Measurements from ENCODE around the gene COX7B2.

Gene COX7B2

DNA sequence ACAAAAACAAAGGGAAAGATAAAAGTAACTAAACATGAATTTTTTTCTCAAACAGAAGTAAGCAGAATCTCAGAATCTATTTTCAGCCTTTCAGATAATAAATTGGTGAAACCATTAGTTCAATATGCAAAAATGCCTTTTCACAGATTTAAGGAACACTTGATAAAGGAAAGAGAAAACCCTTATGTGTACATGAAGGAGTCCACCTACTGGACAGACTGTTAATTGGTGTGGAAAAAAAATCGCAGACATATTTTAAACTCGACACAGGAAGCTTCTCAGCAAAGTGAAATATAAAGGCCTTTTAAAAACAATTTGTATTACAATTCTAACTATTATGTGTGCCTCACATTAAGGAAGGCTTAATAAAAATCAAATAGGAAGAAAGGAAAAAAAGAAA, 22.3 kb downstream of the COX7B2 start:
- no peak for DNase-seq

DNA sequence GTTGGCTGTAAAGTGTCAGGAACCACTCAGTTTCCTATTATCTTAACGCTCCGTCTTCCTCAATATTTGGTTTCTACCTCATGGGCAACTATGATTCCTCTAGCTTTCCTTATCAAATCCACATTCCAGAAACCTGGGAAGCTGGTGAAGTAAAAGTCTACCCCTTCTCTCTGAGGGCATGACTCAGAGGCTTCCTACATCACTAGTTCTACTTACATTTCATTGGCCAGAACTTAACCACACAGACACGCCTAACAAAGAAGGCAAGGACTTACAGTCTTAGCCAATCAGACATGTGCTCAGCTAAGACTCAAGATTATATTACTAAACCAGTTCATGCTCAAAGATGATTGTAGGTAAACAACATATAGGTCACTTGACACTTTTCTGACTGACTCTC, 30.4 kb downstream of the COX7B2 start:
- DNase-seq = no peak

DNA sequence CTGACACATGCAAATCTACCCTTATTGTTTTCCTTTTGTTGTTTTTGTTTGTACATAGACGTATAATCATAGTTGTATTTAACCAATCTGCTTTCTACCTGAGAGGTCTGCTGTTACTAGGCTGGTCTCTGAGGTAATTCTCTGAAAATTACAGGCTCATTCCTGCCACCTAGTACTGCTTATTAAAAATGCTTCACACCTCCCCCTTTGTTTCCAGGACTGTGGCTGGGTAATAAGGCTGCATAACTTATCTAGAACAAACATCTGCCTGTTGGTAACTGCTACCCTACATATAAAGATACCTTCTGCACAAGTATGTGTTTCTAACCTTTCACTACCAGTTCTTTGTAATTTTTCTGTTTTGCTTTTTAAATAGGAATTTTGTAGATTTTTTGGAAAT, 34.2 kb downstream of the COX7B2 start:
- DNase-seq = no peak

DNA sequence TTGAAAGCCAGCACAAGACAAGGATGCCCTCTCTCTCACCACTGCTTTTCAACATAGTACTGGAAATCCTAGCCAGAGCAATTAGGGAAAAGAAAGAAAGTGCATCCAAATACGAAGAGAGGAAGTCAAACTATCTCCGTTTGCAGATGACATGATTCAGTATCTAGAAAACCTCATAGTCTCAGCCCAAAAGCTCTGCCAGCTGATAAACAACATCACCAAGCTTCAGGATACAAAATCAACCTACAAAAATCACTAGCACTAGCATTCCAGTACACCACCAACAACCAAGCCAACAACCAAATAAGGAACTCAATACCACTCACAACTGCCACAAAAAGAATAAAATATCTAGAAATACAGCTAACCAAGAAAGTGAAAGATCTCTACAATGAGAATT, 38.6 kb downstream of the COX7B2 start:
- no peak for DNase-seq

DNA sequence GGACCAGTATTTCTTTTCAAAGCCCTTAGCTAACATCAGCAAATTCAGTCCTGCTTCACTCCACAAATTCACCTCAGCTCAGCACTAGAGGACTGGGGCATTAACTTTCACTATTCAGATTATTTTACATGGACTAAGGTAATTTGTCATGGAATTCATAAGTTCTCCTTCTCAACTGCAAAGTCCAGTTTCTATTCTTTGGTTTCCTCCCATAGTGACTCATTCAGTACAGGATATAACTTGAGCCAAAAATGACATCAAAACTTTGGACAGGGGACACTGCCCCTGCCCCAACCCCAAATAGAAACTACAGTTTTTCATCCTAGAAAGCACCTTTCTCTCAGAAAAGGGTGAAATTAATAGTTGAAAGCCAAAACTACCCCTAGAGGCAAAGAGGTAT, 52.7 kb downstream of the COX7B2 start:
- no peak for DNase-seq

DNA sequence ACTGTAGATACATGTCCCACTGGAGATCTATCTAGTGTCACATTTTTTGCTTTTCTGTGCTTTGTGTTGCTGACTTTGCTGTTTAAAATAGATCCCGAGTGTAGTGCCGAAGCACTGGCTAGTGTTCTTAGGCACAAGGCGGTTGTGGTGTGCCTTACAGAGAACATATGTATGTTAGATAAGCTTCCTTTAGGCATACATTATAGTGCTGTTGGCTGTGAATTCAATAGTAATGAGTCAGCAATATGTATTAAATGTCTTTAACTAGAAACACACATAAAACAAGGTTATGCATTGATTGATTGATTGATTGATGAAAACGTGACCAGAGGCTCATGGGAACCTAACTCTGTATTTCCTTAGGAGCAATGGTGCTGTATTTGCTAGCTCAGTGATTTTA, 56.2 kb downstream of the COX7B2 start:
- no peak for DNase-seq

DNA sequence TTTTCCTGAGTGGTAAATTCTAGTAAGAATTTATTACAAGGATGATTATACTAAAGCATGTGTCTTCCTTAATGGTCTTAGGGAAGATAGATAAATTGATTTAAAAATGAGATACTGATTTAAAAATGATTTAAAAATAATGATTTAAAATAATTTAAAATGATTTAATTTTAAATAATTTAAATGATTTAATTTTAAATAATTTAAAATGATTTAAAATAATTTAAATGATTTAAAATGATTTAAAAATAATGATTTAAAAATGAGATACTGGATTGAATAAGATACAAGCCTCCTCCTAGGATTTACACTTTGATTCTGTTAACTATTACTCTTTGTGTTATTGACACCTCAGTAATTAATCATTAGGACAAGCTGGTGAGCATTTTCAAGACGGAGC, 59.0 kb downstream of the COX7B2 start:
- no peak for DNase-seq

DNA sequence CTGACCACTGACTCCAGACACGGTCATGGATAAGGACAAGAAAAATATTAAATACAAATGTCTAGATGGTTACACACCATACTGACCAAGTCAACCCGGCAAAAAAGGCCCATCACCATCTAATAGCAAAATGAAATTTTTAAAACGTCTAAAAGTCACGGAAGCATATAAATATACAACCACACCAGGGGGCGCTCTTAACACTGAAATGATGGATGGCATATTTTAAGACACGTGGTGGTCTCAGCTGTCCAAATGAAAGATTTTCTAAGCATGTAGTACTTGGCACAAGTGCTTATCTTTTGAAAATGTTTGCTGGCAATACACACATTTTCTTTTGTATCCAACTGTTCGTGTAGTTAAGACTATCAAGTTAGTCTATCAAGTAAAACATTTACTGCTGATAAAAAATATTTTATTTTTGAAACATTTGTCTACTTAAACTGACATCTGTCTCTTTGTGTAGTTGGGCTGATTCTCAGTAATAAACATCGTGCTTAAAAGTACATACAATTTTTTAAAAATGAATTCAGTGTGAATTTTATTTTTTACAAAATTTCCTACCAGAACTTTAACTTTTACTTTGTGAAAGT, 64.6 kb downstream of the COX7B2 start:
- DNase-seq = no peak

DNA sequence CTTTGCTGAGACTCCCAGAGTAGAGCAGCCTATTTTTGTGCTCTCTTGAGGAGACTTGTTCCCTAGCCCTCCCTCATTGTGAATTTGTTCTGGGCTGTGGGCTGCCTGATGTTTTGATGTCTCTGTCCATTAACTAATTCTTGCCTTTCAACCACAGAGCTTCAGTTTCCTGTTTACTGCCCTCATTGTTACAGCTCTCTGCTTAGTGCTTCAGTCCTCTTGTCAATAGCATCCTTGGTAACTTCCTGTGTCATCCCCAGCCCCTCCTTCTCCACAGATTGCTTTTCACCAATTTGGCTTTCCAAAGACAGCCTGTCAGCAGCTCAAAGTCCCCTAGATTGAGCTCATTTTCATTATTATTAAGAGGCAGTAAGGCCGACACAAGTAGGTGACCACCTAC, 69.9 kb downstream of the COX7B2 start:
- no peak for DNase-seq

DNA sequence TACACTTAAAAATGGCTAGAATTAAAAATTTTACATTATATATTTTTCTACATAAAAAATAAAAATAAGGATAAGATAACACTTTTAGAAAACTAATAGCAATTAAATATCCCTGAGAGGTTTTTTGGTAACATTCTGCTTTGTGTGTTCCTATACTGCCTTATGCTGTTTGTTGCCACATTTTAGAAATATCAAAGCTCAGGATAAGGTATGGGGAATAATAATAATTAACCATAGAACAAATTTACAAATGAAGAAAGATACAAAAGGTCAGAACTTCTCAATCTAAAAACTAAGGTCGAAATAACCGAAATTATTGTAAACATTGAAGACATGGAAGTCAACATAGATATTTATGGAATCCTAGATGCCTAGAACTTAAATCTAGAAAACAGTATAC, 71.4 kb downstream of the COX7B2 start:
- DNase-seq = no peak

DNA sequence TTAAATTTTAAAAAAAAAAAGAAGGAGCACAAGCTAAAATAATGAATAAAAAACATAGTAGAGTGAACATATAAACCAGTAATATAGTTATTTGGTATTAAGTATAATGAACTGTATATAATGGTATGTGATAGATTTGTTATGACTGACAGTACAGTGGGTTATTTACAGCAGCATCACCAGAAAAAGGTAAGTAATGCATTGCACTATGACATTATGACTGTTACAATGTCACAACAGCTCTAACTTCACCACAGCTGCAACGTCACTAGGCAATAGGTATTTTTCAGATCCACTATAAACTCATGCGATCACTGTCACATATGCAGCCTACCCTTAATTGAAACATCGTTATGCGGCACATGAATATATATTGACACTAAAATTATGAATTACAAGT, 72.5 kb downstream of the COX7B2 start:
- no peak for DNase-seq

DNA sequence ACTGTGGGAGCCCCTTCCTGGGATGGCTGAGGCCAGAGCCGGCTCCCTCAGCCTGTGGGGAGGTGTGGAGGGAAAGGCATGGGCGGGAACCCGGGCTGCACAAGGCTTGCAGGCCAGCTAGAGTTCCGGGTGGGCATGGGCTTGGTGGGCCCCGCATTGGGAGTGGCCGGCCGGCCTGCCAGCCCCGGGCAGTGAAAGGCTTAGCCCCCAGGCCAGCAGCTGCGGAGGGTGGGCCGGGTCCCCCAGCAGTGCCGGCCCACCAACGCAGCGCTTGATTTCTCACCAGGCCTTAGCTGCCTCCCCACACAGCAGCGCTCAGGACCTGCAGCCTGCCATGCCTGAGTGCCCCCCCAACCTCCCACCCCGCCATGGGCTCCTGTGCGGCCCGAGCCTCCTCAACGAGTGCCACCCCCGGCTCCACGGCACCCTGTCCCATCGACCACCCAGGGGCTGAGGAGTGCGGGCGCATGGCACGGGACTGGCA, 78.0 kb downstream of the COX7B2 start:
- DNase-seq = no peak

DNA sequence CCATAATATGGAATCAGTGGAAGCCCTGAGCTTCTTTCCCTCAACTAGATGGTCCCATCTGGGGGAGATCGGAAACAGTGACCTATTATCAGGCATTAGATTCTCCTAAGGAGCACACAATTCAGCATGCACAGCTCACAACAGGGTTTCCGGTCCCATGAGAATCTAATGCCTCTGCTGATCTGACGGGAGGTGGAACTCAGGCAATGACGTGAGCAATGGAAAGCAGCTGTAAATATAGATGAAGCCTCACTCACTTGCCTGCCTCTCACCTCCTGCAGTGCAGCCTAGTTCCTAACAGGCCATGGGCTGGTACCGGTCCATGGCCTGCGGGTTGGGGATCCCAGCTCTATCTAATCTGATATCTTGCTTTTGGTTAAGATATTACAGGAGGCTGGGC, 88.9 kb downstream of the COX7B2 start:
- DNase-seq = no peak

DNA sequence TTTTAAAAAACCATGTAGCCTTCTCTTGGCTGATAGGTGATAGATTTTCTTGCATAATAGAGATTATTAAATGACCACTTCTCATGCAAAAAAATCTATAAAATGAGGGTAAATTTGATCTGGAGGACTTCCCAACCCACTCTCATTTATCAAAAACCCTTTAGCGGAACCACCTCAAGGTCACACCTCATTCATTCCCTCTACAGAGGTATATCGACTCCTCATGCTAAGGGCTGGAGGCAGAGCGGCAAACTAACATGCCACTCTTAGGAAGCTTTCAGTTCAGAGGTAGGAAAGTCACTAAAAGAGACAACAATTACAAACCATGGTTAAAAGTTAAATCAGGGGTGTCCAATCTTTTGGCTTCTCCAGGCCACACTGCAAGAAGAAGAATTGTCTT, 90.0 kb downstream of the COX7B2 start:
- DNase-seq = no peak

DNA sequence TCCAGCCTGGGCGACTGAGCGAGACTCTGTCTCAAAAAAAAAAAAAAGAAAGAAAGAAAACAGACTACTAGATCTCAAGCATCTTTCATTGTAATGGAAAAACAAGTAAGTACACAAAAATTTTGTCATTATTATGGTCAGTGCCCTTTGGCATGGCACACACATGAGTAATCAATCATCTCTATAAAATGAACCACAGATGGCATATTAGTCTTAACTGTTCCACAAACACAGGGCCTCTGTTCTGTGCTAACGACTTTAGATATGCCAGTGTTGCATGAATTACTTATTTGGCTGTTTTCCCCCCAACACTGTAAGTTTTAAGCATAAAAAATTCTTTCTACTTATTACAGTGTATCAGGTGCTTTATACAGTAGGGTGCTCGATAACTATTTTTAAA, 90.4 kb downstream of the COX7B2 start:
- no peak for DNase-seq

DNA sequence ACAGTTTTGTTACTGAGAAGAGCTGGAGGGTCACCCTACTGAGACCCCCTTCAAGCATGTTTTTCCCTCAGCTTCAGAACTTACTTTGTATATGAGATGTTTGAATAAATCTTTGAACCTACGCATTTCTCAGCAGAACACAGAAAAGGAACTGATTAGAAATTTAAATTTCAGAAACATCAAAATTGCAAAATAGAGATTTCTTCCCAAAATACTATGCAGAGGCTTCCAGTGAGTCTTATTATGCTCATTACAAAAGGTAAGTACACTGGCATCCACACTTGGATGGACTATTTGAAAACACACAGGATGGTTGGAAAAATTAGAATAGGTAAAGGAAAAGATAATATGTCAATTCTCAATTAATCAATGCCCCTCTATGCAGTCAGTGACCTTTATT, 91.2 kb downstream of the COX7B2 start:
- DNase-seq = no peak

DNA sequence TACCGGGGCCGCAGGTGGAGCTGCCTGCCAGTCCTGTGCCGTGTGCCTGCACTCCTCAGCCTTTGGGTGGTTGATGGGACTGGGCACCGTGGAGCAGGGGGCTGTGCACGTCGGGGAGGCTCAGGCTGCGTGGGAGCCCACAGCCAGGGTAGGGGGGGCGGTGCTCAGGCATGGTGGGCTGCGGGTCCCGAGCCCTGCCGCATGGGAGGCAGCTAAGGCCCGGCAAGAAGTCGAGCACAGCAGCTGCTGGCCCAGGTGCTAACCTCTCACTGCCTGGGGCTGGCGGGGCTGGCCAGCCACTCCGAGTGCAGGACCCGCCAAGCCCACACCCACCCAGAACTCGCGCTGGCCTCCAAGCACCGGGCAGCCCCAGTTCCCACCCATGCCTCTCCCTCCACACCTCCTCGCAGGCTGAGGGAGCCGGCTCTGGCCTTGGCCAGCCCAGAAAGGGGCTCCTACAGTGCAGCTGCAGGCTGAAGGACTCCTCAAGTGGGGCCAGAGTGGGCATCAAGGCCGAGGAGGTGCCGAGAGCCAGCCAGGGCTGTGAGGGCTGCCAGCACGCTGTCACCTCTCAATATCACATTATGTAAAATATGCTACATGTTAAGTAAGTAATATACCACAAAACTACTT, 104.1 kb downstream of the COX7B2 start:
- no peak for DNase-seq

DNA sequence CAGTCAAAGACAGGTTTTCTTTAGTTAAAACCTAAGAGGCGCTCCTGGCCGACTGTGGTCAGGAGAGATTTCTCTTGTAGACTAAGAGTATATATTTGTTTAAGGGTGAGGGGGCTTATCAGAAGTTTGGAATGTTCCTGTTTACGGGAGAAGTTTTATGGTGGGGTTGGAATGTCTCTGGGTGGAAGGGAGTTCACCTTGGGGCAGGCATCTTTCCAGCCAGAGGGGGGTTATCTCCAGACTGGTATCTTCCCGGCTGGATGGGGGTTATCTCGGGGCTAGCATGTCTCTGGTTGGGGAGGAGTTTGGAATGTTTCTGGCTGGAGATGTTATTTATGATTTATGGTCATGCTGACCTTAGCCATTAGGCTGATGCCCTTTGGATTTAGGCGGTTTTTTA, 116.0 kb downstream of the COX7B2 start:
- DNase-seq = no peak

DNA sequence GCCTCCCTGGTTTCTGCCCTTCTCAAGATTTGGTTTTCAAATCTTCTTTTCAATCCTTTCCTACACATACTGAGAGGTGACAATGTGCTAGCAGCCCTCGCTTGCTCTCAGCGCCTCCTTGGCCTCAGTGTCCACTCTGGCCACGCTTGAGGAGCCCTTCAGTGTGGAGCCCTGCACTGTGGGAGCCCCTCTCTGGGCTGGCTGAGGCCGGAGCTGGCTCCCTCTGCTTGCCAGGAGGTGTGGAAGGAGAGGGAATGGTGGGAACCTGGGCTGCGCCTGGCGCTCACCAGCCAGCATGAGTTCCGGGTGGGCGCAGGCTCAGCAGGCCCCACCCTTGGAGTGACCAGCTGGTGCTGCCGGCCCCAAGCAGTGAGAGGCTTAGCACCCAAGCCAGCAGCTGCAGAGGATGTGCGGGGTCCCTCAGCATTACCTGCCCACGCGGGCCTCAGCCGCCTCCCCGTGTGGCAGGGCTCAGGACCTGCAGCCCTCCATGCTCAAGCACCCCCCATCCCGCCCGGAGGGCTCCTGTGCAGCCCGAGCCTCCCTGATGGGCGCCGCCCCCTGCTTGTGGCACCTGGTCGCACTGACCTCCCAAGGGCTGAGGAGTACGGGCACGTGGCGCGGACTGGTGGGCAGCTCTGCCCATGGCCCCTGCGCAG, 127.5 kb downstream of the COX7B2 start:
- no peak for DNase-seq

DNA sequence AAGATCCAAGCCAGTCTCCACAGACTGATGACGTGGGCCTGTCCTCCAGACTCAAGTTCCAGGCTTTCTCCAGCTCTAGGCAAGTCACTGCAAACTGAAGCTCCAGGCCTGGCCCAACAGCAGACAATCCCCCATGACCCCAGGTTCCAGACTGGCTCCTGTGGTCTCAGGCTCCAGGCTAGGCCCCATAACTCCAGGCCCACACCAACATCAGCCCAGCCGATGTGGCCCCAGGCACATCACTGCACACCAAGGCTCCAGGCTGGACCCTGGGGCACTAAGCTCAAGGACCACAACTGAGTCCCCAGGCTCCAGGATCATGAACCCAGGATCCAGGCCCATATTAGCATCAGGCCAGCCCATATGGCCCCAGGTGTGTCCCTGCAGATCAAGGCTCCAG, 143.6 kb downstream of the COX7B2 start:
- DNase-seq = no peak

DNA sequence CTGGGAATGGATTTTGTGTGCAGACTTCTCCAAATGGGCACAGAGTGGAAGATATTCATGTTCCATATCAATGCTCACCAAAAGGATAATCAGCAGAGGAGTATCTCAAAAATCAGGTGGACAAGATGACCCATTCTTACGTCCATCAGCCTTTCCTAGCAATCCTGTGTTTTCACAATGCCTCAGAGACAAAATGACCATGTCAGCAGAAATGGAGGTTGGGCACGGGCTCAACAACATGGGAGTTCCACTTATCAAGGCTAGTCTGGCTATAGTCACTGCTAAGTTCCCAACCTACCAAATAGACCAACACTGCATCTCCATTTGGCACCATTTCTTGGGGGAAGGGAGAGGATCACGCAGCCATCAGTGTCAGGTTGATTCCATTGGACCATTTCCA, 179.0 kb downstream of the COX7B2 start:
- no peak for DNase-seq

DNA sequence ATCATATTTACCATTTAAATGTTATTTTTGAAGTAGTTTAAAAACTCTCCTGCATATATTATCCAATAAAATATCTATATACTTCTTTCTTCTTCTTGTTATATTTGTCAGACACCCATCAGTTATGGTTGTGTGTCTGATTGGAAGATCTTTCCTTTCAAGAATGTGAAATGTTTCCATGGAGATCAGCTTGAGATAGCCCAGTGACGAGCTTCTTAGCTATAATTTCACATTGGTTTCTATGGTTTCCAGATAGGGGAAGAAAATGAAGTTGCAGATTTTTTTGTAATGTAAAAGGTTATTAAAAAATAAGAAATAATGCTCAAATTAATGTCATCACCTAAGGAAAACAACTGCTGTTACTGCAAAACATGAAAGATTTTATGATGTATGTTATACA, 189.0 kb downstream of the COX7B2 start:
- DNase-seq = no peak

DNA sequence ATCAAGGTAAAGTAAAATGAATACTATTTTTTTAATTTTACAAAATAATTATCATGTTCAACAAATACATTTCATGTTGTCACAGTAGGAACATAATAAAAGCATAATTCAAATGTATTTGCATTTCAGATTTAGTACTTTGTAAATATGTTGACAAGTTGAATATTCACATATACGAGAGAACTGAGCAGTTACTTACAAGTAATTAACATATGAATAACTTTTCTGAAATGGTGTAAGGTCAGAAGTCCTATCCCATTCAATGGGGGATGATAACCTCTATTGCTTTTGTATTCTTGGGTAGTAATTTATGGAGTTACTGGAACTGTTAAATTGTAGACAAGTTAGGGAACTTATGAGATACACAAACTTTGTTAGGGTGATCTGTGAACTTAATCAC, 191.1 kb downstream of the COX7B2 start:
- DNase-seq = no peak

DNA sequence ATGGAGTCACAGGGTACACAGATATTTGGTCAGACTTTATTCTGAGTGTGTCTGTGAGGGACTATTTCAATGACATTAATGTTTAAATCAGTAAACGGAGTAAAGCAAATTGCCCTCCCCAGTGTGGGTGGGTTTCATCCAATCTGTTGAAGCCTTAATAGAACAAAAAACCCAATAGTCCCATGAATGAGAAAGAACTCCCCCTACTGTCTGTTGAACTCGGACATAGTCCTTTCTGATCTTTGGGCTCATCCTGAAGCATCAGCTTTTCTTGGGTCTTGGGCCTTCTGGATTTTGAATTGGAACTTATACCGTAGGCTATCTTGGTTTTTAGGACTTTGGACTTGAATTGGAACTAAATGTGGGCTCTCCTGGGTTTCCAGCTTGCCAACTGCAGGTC, 193.6 kb downstream of the COX7B2 start:
- DNase-seq = no peak

DNA sequence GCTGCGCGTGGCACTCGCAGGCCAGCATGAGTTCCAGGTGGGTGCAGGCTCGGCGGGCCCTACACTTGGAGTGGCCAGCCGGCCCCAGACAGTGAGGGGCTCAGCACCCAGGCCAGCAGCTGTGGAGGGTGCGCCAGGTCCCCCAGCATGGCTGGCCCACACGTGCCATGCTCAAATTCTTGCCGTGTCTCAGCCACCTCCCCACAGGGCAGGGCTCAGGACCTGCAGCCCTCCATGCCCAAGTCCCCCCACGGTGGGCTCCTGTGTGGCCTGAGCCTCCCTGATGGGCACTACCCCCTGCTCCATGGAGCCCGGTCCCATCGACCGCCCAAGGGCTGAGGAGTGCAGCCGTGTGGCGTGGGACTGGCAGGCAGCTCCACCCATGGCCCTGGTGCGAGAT, 210.2 kb downstream of the COX7B2 start:
- DNase-seq = no peak

Data from NCI-H2107 (cell line).